GM11168 (cell line): ENCODE results near the gene FTCD.
"Not testable (repeated sequence)": the region's sequence is repeated elsewhere in the genome, so short reads cannot be mapped to it uniquely, and the experiment has no call there.

Experiments
- in situ Hi-C: fragments of 300-500 bp; cut with MboI; formaldehyde crosslinking; loops from one replicate; pipeline ENCODE4 v1.12.0; 2022; ENCODE audit warnings: low sequenced_read_pairs; ENCODE audit not compliant: unreplicated experiment

The FTCD gene

DNA sequence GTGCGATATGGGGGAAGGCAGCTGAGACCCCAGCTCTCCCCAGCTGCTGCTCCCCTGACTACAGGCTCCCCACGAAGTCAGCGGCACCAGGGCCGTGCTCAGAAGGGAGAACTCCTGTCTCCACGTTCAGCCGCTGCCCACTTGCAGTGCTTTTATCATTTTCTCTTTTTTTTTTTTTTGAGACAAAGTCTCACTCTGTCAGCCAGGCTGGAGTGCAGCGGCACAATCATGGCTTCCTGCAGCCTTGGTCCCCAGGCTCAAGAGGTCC is 933 bp upstream of the FTCD start:
- in situ Hi-C loops = no loop called here

GRCh38 chr21:46154955-46155513 is 345 bp downstream of the FTCD start:
- in situ Hi-C loops = no loop called here

DNA sequence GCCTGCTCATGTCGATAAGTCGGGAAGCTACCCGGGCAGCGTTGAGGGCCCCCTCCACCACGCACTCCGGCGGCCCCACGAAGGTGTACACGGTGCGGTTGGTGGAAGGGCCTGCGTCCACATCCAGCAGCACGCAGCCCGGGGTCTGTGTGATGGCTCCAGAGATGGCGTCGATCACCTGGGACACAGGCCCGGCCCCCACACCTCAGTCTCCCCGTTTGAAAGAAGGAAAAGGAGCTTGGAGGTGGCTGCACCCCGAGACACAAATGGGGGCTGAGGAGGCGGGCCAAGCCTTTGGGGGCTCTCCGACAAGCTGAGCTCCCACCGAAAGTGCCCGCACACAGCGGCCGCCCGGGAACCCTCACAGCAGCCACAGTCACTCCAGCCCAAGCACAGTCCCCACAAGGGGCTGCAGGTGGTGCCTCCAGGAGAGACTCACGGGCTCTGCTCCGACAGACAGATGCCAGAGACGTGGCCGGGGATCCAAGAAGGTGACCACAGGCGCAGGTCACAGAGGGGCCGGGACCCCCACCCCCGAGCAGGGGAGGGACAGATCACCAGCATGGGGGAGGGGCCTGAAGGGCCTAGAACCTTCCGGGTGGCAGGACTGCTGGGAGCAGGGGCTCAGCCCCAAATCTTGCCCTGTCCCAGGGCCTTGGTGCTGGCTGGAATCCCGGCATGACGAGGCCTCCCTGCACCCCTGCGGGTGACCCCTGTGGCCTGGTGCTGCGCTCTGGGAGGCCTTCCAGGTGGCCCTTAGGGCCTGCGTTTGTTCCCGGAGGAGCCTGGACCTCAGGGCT is 1.0 kb downstream of the FTCD start:
- in situ Hi-C loops = no loop called here

- in situ Hi-C loops = no loop called here
Observed at GRCh38 chr21:46153247-46154154, 1.9 kb downstream of the FTCD start.

DNA sequence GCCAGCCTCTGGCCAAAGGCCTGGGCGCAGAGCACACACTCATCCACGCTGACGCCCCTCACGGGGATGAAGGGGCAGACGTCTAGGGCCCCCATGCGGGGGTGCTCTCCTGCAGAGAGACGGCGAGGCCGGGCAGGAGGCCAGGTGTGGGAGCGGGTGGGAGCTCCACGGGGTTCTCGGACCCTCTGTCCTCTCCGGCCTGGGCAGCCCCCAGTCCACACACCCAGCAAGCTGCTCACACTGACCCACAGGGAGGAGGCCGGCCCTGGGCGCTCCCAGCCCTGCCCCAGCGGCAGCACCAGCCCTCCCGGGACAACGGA is 2.5 kb downstream of the FTCD start:
- in situ Hi-C loops = no loop called here

DNA sequence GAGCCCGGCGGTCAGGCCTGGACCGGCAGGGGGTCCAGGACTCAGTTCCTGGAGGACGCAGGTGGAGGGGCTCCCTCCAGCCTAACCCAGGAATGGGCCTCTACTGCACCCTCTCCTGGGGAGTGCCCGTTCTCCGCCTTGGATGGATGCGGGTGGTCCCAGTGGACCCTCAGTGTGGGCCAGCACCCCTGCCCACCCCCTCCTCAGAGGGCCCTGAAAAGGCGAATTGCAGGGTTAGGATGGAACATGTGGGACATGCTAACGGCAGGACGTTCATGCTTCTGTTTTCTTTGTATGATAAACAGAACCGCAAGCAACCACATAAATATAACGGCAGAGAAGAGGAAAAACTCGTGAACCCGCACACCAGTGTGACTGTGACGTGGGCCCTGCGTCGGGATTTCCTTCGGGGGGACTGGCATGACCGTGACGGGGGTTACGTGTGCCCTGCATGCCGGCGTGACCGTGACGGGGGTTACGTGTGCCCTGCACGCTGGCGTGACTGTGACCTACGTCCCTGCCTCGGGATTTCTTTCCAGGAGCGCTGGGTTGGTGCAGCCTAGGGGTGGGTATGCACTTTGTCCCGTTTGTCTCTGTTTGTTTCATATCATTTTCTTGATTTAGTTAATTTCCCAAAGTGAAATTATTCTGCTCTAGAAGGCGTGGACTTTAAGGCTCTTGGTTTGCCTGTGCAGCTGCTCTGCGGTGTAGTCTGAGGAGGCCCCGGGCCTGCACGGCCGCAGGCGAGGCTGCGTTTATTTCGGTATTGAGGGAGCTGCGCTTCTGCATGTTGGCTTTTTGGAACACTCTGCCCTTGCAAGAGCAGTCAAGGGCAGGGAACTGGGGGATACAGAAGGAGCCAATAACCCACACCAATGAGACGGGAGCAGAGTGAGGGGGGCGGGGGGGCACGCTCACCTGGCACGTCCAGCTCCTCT is 3.1 kb downstream of the FTCD start:
- in situ Hi-C loops = no loop called here

- in situ Hi-C loops = no loop called here
Observed at GRCh38 chr21:46151261-46151988, 4.0 kb downstream of the FTCD start.

DNA sequence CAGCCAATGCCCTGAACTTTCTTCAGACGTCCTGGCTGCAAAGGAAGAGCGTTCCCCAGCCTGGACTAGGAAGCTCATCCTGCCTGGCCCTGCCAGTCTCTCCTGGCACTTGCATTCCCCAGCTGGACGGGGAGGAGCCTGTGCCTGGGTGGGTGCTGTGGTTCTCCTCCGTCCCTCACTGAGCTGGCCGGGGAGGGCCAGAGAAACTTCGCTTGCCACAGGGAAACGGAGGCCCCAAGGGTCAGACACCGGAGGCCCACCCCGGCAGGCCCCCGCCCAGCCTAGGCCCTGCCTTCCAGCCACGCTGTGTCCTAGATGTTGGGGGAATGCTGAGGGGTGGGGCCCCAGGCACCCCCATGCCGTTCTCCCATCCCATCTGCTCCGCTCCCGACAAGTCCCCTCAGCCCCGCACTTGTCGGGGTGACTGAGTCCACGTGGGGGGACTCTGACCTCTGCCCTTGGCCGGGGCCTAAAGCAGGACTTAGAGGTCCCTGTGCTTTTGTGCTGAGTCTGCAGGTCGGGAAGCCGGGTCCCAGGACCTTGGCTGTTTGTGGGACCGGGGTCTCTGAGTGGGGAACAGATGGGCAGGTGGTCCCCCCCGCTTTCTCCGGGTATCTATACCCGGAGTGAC is 4.8 kb downstream of the FTCD start:
- in situ Hi-C loops = no loop called here

DNA sequence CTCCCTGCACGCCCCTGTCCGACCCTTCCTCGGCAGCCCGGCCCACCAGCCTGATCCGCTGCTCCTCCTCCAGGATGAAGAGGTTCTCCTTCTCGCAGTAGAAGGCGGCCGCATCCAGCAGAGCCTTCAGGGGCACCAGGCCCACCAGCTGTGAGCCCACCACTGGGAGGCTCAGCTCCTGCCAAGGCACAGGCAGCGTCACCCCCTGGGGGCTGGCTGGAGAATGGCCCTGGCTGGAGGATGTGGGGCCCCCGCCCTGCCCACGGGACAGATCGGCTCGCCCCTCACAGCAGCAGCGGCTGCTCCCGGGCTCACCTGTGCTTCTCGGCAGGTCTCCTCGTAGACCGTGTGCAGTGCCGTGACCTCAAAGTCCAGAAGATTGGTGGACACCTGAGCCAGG is 5.3 kb downstream of the FTCD start:
- in situ Hi-C loops = no loop called here

- in situ Hi-C loops = no loop called here
Observed at GRCh38 chr21:46149205-46149901, 6.0 kb downstream of the FTCD start.

DNA sequence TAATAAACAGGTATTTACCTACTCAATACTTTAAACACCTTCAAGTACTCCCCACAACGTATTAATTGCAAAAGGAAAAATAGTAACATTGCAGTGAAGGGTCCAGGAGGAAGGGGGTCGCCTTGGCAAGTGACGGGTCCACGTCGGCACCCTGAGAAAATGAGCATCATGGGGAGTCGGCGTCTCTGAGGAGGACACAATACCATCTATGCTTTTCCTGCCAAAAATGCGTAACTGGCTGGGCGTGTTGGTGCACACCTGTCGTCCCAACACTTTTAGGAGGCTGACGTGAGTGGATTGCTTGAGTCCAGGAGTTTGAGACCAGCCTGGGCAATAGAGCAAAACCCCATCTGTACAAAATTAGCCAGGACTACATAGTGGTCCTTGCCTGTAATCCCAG is 7.3 kb downstream of the FTCD start:
- in situ Hi-C loops = no loop called here

- in situ Hi-C loops = not testable (repeated sequence)
Observed at GRCh38 chr21:46147429-46147828, 8.0 kb downstream of the FTCD start.

DNA sequence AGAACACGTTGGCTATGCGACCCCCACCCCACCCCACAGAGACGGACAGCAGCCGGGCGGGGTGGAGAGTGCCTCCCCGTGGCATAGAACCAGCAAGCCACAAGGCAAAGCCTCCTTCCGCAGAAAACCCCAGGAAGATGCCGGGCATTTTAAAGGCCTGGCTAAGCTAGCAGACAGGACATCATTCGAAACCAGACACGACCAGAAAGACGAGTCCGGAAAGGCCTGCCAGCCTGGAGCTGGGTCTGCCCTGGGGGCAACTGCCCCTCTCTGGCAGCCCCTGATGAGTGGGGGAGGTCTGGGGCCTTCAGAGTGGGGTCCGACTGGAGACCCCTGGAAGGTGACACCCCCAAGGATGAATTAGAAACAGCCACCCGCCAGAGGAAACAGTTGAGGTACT is 8.5 kb downstream of the FTCD start:
- in situ Hi-C loops = no loop called here

DNA sequence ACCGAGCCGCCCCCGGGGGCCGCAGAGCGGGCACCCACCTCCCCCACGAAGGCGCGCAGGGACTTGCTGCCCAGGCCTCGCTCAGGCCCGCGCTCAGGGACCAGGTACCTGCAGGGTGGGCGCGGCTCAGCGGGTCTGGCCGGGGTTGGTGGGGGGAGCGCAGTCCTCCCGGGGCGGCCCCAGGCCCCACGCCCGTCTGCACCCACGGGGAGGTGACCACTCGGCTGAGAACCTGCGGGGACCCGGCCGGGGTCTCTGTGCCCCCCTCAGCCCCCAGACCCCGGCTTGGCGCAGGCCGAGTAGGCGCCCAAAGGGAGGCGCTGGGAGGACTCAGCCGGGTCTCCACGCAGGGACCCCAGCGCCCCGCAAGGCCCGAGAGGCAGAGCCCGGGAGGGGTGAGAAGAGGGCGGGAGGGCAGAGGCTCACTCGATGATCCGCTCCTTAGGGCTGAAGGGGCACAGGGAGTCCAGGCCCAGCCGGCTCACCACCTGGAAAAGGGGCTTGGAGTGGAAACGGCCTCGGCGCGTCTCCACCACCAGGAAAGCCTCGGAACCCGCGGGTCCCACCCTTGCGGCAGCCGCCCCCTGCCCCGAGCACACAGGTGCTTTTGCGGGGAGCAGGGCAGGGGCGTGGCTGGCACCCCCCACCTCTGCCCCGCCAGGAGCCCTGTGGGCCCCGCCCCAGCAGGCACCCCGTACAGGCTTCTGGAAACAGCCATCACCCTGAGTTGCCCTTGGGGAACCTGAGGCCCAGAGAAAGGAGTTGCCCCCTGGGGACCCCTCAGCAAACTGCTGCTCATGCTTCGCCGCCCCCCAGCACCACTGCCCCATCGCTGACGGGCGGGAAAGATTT is 9.3 kb downstream of the FTCD start:
- in situ Hi-C loops = no loop called here

DNA sequence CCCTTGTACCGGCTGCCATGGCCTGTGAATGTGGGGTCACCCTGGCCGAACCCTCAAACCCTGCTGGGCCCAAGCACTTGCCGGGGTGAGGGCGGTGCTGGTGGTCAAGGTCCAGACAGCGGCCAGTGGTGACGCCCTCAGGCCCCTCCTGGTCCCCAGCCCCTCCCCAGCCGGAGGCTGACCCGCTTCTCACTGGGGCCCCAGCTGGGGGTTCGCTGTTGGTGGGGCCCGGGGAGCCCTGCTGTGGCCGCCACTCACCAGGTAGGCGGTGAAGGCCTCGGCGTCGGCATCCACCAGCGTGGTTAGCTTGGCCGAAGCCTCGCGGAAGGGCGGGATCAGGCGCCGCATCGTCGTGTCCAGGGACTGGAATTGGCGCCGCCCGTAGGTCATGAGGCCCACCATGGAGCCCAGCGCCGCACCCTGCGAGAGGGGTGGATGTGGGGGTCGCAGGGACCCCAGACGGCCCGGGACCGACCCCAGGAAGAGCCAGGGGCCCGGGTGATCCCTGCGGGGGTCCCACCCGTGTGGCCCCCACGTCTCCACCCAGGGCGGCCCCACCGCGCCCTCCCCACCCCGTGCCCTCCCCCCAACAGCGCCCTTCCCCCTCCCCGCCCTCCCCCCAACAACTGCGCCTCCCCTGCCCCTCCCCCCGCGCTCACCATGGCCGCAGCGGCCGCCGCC is 10.1 kb downstream of the FTCD start:
- in situ Hi-C loops = no loop called here

- in situ Hi-C loops = no loop called here
Observed at GRCh38 chr21:46144464-46145070, 10.8 kb downstream of the FTCD start.
